Sigmoid colon (tissue), 4 donors: Measurements from ENCODE around the gene LINGO3.

Source experiments
- POLR2A ChIP-seq, 2 donors: fragments of 450-650 bp; IDR thresholded peaks; one replicate each; pipeline ENCODE4 v1.6.1; 2016; ENCODE audit warnings: antibody characterized with exemption in 2 of 2, mild to moderate bottlenecking in 2 of 2, moderate library complexity in 2 of 2
- POLR2AphosphoS5 ChIP-seq, 4 donors: sonication (generic); formaldehyde crosslinking; IDR thresholded peaks; one replicate each; pipeline ENCODE4 v1.6.1; 2017; ENCODE audit warnings: antibody characterized with exemption in 4 of 4
- TF ChIP-seq, protein P1 (sequence below), 4 experiments: fragments of 450-650 bp in 3 of 4; fragments of 200-600 bp in 1 of 4; IDR thresholded peaks; one replicate each; pipeline ENCODE4 v1.5.1; 2016 to 2019; ENCODE audit warnings: antibody characterized with exemption in 4 of 4, mild to moderate bottlenecking in 3 of 4, moderate library complexity in 2 of 4

DNA sequence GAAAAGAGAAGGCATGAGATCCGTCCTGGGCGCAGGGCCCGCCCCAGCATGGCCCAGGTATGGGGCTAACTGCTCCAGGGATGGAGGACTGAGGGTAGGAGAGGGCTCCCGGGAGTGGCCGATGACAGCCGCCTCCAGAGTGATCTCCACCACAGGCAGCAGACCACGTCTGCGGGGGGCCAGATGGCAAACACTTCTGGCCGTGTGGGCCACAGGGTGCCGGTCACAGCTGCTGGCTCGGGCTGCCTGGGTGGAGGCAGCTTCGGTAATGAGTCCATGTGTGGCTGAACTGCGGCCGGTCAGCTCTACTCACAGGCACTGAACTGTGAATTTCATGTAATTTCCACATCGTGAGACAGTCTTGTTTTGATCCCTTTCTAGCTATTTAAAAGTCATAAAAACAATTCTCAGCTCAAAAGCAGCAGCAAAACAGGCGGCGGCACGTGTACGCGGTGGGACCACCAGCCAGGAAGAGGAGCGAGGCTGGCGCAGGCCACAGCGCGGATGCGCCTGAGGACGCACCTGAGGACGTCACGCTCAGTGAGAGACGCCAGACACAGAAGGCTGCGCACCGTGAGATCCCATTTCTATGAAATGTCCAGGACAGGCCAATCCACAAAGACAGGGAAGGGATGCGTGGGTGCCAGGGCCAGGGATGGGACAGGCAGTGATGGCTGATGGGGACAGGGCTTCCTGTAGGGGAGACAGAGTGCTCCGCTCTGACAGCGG lies 16.4 kb upstream of the LINGO3 start:
- TF ChIP-seq, protein P1, sequence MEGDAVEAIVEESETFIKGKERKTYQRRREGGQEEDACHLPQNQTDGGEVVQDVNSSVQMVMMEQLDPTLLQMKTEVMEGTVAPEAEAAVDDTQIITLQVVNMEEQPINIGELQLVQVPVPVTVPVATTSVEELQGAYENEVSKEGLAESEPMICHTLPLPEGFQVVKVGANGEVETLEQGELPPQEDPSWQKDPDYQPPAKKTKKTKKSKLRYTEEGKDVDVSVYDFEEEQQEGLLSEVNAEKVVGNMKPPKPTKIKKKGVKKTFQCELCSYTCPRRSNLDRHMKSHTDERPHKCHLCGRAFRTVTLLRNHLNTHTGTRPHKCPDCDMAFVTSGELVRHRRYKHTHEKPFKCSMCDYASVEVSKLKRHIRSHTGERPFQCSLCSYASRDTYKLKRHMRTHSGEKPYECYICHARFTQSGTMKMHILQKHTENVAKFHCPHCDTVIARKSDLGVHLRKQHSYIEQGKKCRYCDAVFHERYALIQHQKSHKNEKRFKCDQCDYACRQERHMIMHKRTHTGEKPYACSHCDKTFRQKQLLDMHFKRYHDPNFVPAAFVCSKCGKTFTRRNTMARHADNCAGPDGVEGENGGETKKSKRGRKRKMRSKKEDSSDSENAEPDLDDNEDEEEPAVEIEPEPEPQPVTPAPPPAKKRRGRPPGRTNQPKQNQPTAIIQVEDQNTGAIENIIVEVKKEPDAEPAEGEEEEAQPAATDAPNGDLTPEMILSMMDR (IDR thresholded peaks at IDR 0.05) = no peak
- TF ChIP-seq POLR2AphosphoS5 (IDR thresholded peaks at IDR 0.05) (no peak), POLR2A (IDR thresholded peaks at IDR 0.05) (no peak)
